Omental fat pad (tissue), 4 donors: ENCODE results near the gene MYL7. TPM values are rescaled to one million over a fixed set of nuclear protein-coding genes. Genes with fewer than 3 reads are reported as not detected.

Experiments used
- ATAC-seq: fragments of 150-250 bp; one replicate; pipeline ENCODE4 v1.9.1; 2016; ENCODE audit warnings: mild to moderate bottlenecking, moderate library complexity; ENCODE audit not compliant: low FRiP score
- DNase-seq: peaks from one replicate; pipeline ENCODE4 v3.0.0-alpha.2; 2019; ENCODE audit warnings: low spot score
- total RNA-seq, 4 donors: library from RNA; depleted of rRNA; stranded (reverse); fragments of >200 nt; gene quantifications; one replicate each; pipeline ENCODE4 v1.1.0, GENCODE V29; 2016
- TF ChIP-seq, protein P1 (sequence below), 3 donors: fragments of 450-650 bp; IDR thresholded peaks; one replicate each; pipeline ENCODE4 v1.5.1; 2016 to 2017; ENCODE audit warnings: antibody characterized with exemption in 3 of 3, mild to moderate bottlenecking in 3 of 3, moderate library complexity in 2 of 3

MYL7 gene
- total RNA-seq, 4 donors from 2014 or later, result not detected

DNA sequence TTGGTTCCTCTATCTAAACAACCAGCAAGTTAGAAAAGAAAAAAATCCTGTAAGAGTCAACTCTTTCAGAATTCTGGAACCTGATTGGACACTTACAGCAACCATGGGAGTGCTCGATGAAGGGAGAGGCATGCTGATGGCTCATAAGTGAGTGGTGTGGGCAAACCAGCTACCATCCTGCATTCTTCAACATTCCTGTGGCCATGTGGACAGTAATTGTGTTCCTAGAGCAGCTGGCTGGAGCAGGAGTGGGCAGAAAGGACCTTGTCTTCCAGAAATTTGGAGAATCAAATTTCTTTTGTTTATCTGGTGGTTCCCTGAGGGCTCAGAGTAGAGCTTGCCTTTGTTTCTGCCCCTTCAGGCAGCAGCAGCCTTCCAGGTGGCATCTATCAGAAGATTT is 22.5 kb upstream of the MYL7 start:
- ATAC-seq (no peak), DNase-seq (no peak)
- TF ChIP-seq, protein P1, sequence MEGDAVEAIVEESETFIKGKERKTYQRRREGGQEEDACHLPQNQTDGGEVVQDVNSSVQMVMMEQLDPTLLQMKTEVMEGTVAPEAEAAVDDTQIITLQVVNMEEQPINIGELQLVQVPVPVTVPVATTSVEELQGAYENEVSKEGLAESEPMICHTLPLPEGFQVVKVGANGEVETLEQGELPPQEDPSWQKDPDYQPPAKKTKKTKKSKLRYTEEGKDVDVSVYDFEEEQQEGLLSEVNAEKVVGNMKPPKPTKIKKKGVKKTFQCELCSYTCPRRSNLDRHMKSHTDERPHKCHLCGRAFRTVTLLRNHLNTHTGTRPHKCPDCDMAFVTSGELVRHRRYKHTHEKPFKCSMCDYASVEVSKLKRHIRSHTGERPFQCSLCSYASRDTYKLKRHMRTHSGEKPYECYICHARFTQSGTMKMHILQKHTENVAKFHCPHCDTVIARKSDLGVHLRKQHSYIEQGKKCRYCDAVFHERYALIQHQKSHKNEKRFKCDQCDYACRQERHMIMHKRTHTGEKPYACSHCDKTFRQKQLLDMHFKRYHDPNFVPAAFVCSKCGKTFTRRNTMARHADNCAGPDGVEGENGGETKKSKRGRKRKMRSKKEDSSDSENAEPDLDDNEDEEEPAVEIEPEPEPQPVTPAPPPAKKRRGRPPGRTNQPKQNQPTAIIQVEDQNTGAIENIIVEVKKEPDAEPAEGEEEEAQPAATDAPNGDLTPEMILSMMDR (IDR thresholded peaks at IDR 0.05), result no peak

DNA sequence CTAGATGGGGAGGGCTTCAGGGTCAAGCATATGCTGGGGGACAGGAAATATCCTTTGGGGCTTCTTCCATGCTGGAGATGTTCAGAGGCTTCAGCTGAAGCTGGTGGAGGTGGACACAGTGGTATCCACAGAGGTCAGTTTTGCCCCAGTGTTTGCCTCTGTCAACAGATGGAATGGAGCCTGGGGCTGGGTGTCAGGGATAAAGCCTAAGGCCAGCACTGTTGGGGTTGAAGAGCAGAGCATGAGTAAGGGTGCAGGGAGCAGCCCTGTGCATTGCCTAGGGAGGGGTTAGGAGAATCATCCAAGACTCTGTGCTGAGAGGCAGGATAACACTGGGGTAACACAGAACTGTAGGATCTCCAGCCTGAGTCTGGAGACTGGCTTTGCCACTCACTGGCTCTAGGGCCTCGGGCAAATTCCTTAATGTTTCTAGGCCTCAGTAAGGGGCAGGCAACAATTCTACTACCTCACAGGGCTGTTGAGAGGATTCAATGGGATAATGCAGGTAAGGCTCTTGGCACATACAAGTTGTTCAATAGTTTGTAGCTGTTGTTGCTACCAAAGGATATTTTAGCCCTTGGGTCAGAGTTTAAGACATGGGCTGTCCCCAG is 21.8 kb upstream of the MYL7 start:
- TF ChIP-seq, protein P1 (IDR thresholded peaks at IDR 0.05), result no peak
- ATAC-seq (no peak), DNase-seq (no peak)

GRCh38 chr7:44162179-44162578 is 21.0 kb upstream of the MYL7 start:
- peak; percentile 1 for DNase-seq
- no peak for ATAC-seq
- TF ChIP-seq, protein P1 (IDR thresholded peaks at IDR 0.05), result no peak

DNA sequence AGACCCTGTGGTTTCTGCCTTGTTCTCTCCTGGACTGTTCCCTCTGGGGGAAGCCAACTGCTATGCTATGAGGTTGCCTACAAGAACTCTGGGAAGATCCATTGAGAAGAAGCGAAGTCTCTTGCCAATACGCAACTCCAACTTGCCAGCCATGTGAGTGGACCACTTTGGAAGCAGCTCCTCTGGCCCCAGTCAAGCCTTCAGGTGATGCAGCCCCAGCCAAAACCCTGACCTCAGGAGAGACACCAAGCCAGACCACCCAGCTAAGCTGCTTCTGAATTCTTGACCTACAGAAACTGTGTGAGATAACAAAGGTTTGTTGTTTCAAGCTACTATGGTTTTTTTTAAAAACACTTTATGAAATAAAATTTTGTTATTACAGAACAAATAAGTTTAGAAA is 20.2 kb upstream of the MYL7 start:
- DNase-seq (peak; percentile 3), ATAC-seq (no peak)
- TF ChIP-seq, protein P1 (IDR thresholded peaks at IDR 0.05), result no peak

- ATAC-seq (no peak), DNase-seq (peak; percentile 7)
- TF ChIP-seq, protein P1 (IDR thresholded peaks at IDR 0.05), result no peak
Observed at GRCh38 chr7:44159824-44160630, 18.9 kb upstream of the MYL7 start.

DNA sequence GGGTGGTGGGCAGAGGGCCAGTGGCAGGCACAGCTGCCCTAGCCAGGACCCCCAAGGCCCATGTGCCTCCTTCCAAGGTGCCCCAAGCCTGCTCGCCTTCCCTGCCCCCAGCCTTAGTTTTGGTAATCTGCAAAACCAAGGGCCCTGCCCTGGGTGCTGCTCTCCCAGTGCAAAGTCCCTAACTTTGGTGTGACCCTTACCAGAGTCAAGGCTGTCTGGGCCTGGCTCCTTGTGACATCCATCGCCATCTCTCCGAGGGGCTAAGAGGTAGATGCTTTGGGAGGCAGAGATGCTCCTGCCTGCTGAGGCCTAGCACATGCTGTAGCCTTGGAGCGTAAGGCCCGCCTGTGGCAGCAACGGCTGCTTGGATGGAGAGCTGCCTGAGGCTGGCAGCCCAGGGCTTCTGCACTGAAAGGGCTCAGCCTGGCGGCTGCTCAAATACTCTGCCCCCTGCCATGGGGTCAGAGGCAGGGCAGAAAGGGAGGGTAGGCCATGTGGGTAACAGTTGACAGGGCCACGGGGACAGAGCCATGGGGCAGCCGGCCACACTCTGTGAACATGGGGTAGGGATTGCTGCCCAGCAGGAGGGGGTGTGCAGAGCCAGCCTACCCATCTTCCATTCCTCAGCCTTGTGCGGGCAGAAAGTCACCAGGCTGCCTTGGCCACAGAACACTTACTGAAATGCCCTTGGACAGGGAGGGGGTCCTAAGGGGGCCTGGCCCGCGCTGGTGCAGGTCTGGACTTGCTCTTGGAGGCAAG is 17.9 kb upstream of the MYL7 start:
- TF ChIP-seq, protein P1 (IDR thresholded peaks at IDR 0.05), result no peak
- DNase-seq (peak; percentile 8), ATAC-seq (no peak)
